K562 (cell line): ENCODE results near the gene GMDS. TPM values are rescaled to one million over a fixed set of nuclear protein-coding genes. Genes with fewer than 3 reads are reported as not detected.

Experiments
- ATAC-seq: fragments of 200-7000 bp; cut with Tn5 transposase; 3 replicates; pipeline ENCODE4 v1.9.1; 2020; ENCODE audit warnings: moderate library complexity
- BruUV-seq: library from RNA; stranded (reverse); fragments of 400-500 nt; replicated peaks from 2 replicates; lab custom pipeline; 2021; lab: Mats Ljungman, UMichigan
- CTCF ChIA-PET: fragments of 300-600 bp; formaldehyde crosslinking; extraction: SDS; loops from one replicate; lab custom pipeline; 2021; ENCODE audit warnings: low intra/inter-chr PET ratio; lab: Yijun Ruan, JAX
- POLR2A ChIA-PET: fragments of 300-600, 350-650 bp; sonication (Branson Sonifier 250); formaldehyde crosslinking; extraction: SDS; loops from one replicate; lab custom pipeline; 2021; ENCODE audit warnings: antibody characterized with exemption, inconsistent platforms; lab: Yijun Ruan, JAX
- DNase-seq, 4 experiments: peaks; one replicate each; pipeline versions ENCODE4 v3.0.0 to v3.0.0-alpha.2; 2011 to 2018; ENCODE audit warnings: low spot score in 3 of 4, mixed read lengths in 3 of 4; ENCODE audit errors: extremely low read depth in 1 of 4
- FAIRE-seq: peaks from 2 replicates; lab custom pipeline; 2011; peaks lifted over from hg19 to GRCh38; lab: Jason Lieb, UNC
- H2AFZ ChIP-seq: 2 replicates; pipeline ENCODE4 v1.6.0; 2011; ENCODE audit warnings: low read depth, low read length, control low read depth, inconsistent platforms
- H3K27ac ChIP-seq: fragments of 200-600 bp; 3 replicates; pipeline ENCODE4 v1.8.0; 2011; ENCODE audit warnings: low read depth, mild to moderate bottlenecking, control low read depth, inconsistent platforms, low read length, moderate library complexity, mixed read lengths; ENCODE audit errors: extremely low read depth
- H3K27me3 ChIP-seq, 2 experiments: fragments of 300-600 bp in 1 of 2; 2 replicates in 1 of 2; 3 replicates in 1 of 2; pipeline versions ENCODE4 v1.6.0 to v1.8.0; 2011; ENCODE audit warnings: inconsistent platforms in 2 of 2, low read length in 2 of 2, mild to moderate bottlenecking in 1 of 2, mixed read lengths in 1 of 2, moderate library complexity in 1 of 2; ENCODE audit not compliant: control insufficient read depth in 2 of 2, insufficient read depth in 2 of 2
- H3K36me3 ChIP-seq: fragments of 300-600 bp; 3 replicates; pipeline ENCODE4 v1.8.0; 2011; ENCODE audit warnings: mild to moderate bottlenecking, low read length, inconsistent platforms; ENCODE audit not compliant: control insufficient read depth, insufficient read depth
- H3K4me1 ChIP-seq, 2 experiments: fragments of 200-600 bp in 1 of 2; replicated peaks in 1 of 2; 2 replicates in 1 of 2; 3 replicates in 1 of 2; pipeline versions ENCODE4 v1.5.1 to v1.8.0; 2011; ENCODE audit warnings: inconsistent platforms in 2 of 2, low read length in 2 of 2, mild to moderate bottlenecking in 1 of 2, mixed read lengths in 1 of 2, moderate library complexity in 1 of 2; ENCODE audit not compliant: control insufficient read depth in 2 of 2, insufficient read depth in 2 of 2
- H3K4me2 ChIP-seq: 2 replicates; pipeline ENCODE4 v1.6.1; 2011; ENCODE audit warnings: low read length, control low read depth, inconsistent platforms, mixed read lengths; ENCODE audit not compliant: insufficient read depth
- H3K4me3 ChIP-seq: fragments of 200-600 bp; sonication (generic), shearing (Covaris generic); 2 replicates; pipeline ENCODE4 v1.5.1; 2016; ENCODE audit warnings: control low read depth, inconsistent platforms
- H3K79me2 ChIP-seq: fragments of 200-600 bp; 3 replicates; pipeline ENCODE4 v1.8.0; 2011; ENCODE audit warnings: low read length, inconsistent platforms; ENCODE audit not compliant: control insufficient read depth, insufficient read depth
- H3K9ac ChIP-seq, 2 experiments: 2 replicates each; pipeline versions ENCODE4 v1.6.0 to v1.6.1; 2011; ENCODE audit warnings: low read depth in 2 of 2, low read length in 2 of 2, control low read depth in 1 of 2, inconsistent platforms in 1 of 2, mild to moderate bottlenecking in 1 of 2, mixed read lengths in 1 of 2; ENCODE audit not compliant: insufficient read depth in 1 of 2
- H3K9me1 ChIP-seq: one replicate; pipeline ENCODE4 v1.6.0; 2011; ENCODE audit warnings: inconsistent platforms, mild to moderate bottlenecking, low read length, moderate library complexity; ENCODE audit not compliant: control insufficient read depth, insufficient read depth
- H3K9me3 ChIP-seq: replicated peaks from 2 replicates; pipeline ENCODE4 v1.5.1; 2011; ENCODE audit warnings: low read depth, low read length, inconsistent platforms; ENCODE audit not compliant: control insufficient read depth, insufficient read depth
- H4K20me1 ChIP-seq: replicated peaks from 2 replicates; pipeline ENCODE4 v1.6.1; 2011; ENCODE audit warnings: low read length, inconsistent platforms, mixed read lengths; ENCODE audit not compliant: control insufficient read depth, insufficient read depth
- C11orf30 ChIP-seq: fragments of 450-650 bp; IDR thresholded peaks from 2 replicates; pipeline ENCODE4 v1.6.1; 2016; ENCODE audit warnings: low read depth, mild to moderate bottlenecking
- CBFA2T3 ChIP-seq: fragments of 450-650 bp; IDR thresholded peaks from 2 replicates; pipeline ENCODE4 v1.6.1; 2017
- MAFF ChIP-seq: IDR thresholded peaks from 2 replicates; pipeline ENCODE4 v1.6.1; 2012; ENCODE audit warnings: low read length, improper control_type of control experiment
- MAFG ChIP-seq: fragments of 450-650 bp; conservative IDR thresholded peaks from 2 replicates; pipeline ENCODE4 v1.6.1; 2016; ENCODE audit warnings: missing genetic modification characterization, missing compliant biosample characterization
- MAFK ChIP-seq: IDR thresholded peaks from 2 replicates; pipeline ENCODE4 v1.6.1; 2011; ENCODE audit warnings: low read length, improper control_type of control experiment
- NFE2 ChIP-seq: IDR thresholded peaks from 2 replicates; pipeline ENCODE4 v1.6.1; 2014; ENCODE audit warnings: antibody characterized with exemption, low read depth
- PPARD ChIP-seq: fragments of 250-450 bp; sonication (Bioruptor Pico); IDR thresholded peaks from 2 replicates; pipeline ENCODE4 v1.8.0; 2022; ENCODE audit warnings: inconsistent platforms, mild to moderate bottlenecking, moderate library complexity
- RBM39 ChIP-seq: fragments of 200-400 bp; formaldehyde crosslinking; optimal IDR thresholded peaks from 2 replicates; pipeline ENCODE3; 2018; ENCODE audit warnings: low read depth, low read length
- SMAD1 ChIP-seq: fragments of 150-350 bp; IDR thresholded peaks from 2 replicates; pipeline ENCODE4 v1.6.1; 2014; ENCODE audit warnings: low read length, low read depth; ENCODE audit not compliant: partially characterized antibody
- SRSF9 ChIP-seq: fragments of 200-400 bp; formaldehyde crosslinking; IDR thresholded peaks from 2 replicates; pipeline ENCODE4 v1.6.1; 2017; ENCODE audit warnings: low read depth, low read length, borderline replicate concordance
- ZNF174 ChIP-seq: fragments of 250-450 bp; sonication (Bioruptor Pico); IDR thresholded peaks from 2 replicates; pipeline ENCODE4 v1.4.0; 2020; ENCODE audit warnings: mild to moderate bottlenecking
- ZNF316 ChIP-seq: fragments of 450-650 bp; IDR thresholded peaks from 2 replicates; pipeline ENCODE4 v1.6.1; 2016
- ZNF76 ChIP-seq: fragments of 250-450 bp; sonication (Bioruptor Pico); IDR thresholded peaks from 2 replicates; pipeline ENCODE4 v1.4.0; 2020; ENCODE audit warnings: mild to moderate bottlenecking, moderate library complexity, borderline replicate concordance
- whole genome bisulfite sequencing: fragments of 100-300 bp; shearing (Covaris generic); methylation state at CpG from one replicate; pipeline ENCODE4 v1.1.6; 2016; ENCODE audit warnings: low coverage, mixed read lengths; ENCODE audit not compliant: insufficient coverage; ENCODE audit errors: missing lambda C conversion rate; 5-methylcytosine and 5-hydroxymethylcytosine counted together
- in situ Hi-C: fragments of 300-500 bp; cut with MboI; formaldehyde crosslinking; loops from 4 replicates; pipeline ENCODE4 v1.15.0; 2018; ENCODE audit warnings: inconsistent platforms, mixed read lengths
- intact Hi-C: fragments of 100-400 bp; cut with micrococcal nuclease; formaldehyde crosslinking; loops from 2 replicates; pipeline ENCODE4 v1.14.2; 2022
- polyA plus RNA-seq, 8 experiments: library from polyadenylated mRNA; depleted of rRNA in 4 of 8; stranded (reverse) in 5 of 8; unstranded in 3 of 8; fragments of >200 nt; fragmentation: Nextera tagmentation in 2 of 8; fragmentation: Illumina TruSeq in 1 of 8; extraction: Ambion mirVana in 2 of 8; extraction: Trizol in 1 of 8; gene quantifications; 2 replicates each; pipeline versions ENCODE4 v1.2.1 to v1.2.3, GENCODE V29; 2011 to 2014; ENCODE audit warnings: inconsistent platforms in 1 of 8, missing spikeins in 1 of 8
- total RNA-seq, 7 experiments: library from RNA; depleted of rRNA in 6 of 7; stranded (reverse); fragments of >200 nt in 6 of 7; fragmentation: Illumina TruSeq in 2 of 7; extraction: Trizol in 2 of 7; gene quantifications; 2 replicates each; pipeline versions ENCODE4 v1.2.1 to v1.2.3, GENCODE V29; 2011 to 2021; ENCODE audit warnings: low replicate concordance in 1 of 7
- TF ChIP-seq, protein P1 (sequence below): IDR thresholded peaks from 3 replicates; pipeline ENCODE4 v1.6.1; 2011; ENCODE audit warnings: borderline replicate concordance, mild to moderate bottlenecking, moderate library complexity; ENCODE audit not compliant: insufficient read length; ENCODE audit errors: extremely low read depth
- TF ChIP-seq, protein P2 (sequence below): fragments of 250-450 bp; sonication (Bioruptor Pico); IDR thresholded peaks from 2 replicates; pipeline ENCODE4 v1.5.0; 2020; ENCODE audit warnings: mild to moderate bottlenecking, borderline replicate concordance

The GMDS gene
- total and polyA plus RNA-seq, 9 of the 15 experiments (the other 6 are each of a cell fraction or from before 2014, with no cell fraction given) = 0.48 to 31.8 (median 13.4) TPM

DNA sequence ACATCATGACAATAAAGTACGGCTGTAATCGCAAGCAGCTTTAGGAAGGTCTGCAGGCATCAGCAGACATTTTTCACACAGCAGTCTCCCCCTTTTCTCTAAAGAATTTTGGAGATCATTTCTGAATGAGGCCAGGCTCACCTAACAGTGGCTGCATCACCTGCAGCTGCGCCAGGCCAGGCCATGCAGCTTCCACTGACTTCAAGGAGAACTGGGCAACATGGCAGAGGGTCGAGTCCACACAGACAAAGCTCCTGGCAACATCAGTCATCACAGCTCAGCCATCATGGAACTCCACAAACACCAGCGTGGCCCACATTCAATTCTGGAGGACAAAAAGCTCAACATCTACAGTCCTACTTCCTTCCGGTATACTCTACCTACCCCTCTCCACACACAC, 653.5 kb downstream of the GMDS start (continued):
- TF ChIP-seq, protein P1, sequence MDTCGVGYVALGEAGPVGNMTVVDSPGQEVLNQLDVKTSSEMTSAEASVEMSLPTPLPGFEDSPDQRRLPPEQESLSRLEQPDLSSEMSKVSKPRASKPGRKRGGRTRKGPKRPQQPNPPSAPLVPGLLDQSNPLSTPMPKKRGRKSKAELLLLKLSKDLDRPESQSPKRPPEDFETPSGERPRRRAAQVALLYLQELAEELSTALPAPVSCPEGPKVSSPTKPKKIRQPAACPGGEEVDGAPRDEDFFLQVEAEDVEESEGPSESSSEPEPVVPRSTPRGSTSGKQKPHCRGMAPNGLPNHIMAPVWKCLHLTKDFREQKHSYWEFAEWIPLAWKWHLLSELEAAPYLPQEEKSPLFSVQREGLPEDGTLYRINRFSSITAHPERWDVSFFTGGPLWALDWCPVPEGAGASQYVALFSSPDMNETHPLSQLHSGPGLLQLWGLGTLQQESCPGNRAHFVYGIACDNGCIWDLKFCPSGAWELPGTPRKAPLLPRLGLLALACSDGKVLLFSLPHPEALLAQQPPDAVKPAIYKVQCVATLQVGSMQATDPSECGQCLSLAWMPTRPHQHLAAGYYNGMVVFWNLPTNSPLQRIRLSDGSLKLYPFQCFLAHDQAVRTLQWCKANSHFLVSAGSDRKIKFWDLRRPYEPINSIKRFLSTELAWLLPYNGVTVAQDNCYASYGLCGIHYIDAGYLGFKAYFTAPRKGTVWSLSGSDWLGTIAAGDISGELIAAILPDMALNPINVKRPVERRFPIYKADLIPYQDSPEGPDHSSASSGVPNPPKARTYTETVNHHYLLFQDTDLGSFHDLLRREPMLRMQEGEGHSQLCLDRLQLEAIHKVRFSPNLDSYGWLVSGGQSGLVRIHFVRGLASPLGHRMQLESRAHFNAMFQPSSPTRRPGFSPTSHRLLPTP = no peak
- TF ChIP-seq ZNF76 (CRISPR knock-in tag) (no peak), SRSF9 (no peak), PPARD (no peak), ZNF174 (no peak)

DNA sequence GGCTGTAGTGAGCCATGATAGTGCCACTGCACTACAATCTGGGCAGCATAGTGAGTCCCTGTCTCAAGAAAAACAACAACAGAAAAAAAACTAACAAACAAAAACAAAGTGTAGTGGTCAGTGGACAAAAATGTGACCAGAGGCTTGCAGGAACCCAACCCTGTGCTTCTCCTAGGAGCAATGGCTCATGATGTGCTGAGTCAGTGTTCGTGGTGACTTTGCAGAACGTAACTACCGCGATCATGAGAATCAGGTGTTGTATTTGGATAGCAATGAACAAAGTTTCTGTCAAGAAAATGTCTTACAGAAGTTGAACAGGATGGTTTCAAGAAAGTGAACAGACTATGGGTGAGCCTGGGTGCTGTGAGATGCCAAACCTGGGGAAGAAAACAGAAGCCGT, 654.2 kb downstream of the GMDS start:
- in situ Hi-C loops = loop anchor here (5.0 to 10.0 kb wide), 2 partner anchors 764 to 1031 kb away; no protein-coding TSS in a partner anchor
- intact Hi-C loops = no loop called here

More for the DNA sequence above, 654.2 kb downstream of the GMDS start:
- ATAC-seq (no peak), DNase-seq (no peak), FAIRE-seq (peak; percentile 60)
- 2% methylated on average over 5 of the region's 5 CpGs for WGBS
- H3K9me3 ChIP-seq = no peaks in the 10 kb centered on the region
- H3K27me3 ChIP-seq = peaks cover 30 to 75% of the 10 kb centered on the region in 2 experiments
- H3K4me1 ChIP-seq = peaks cover 0 to 7% of the 10 kb centered on the region in 2 experiments; a peak in 1 of 5 replicates
- H3K9ac ChIP-seq = no peak overlapping the region
- CTCF ChIA-PET = no interaction called here
- H3K79me2 ChIP-seq = no peaks in the 10 kb centered on the region
- H3K4me3 ChIP-seq = no peak overlapping the region
- no peak overlapping the region for H2AFZ ChIP-seq
- POLR2A ChIA-PET = interaction anchor here (0.7 kb wide), 1 partner anchor 1099 kb away, joined by 3 read pairs; no protein-coding TSS in a partner anchor
- peaks cover 3% of the 10 kb centered on the region; the same call in 1 of the 2 replicates for H4K20me1 ChIP-seq
- BruUV-seq = no TSS peak
- TF ChIP-seq MAFG (tag) (peak; percentile 75), NFE2 (peak; percentile 55; the same call in 1 of the 2 replicates), SMAD1 (no peak), C11orf30 (peak; percentile 81), RBM39 (no peak), MAFF (peak; percentile 57; the same call in 1 of the 2 replicates), MAFK (peak; percentile 53; the same call in 1 of the 2 replicates), CBFA2T3 (no peak), ZNF316 (peak; percentile 90)
- TF ChIP-seq, protein P2, sequence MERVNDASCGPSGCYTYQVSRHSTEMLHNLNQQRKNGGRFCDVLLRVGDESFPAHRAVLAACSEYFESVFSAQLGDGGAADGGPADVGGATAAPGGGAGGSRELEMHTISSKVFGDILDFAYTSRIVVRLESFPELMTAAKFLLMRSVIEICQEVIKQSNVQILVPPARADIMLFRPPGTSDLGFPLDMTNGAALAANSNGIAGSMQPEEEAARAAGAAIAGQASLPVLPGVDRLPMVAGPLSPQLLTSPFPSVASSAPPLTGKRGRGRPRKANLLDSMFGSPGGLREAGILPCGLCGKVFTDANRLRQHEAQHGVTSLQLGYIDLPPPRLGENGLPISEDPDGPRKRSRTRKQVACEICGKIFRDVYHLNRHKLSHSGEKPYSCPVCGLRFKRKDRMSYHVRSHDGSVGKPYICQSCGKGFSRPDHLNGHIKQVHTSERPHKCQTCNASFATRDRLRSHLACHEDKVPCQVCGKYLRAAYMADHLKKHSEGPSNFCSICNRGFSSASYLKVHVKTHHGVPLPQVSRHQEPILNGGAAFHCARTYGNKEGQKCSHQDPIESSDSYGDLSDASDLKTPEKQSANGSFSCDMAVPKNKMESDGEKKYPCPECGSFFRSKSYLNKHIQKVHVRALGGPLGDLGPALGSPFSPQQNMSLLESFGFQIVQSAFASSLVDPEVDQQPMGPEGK = no peak
- H3K27ac ChIP-seq = no peak overlapping the region
- no peak overlapping the region for H3K4me2 ChIP-seq
- no peaks in the 10 kb centered on the region for H3K36me3 ChIP-seq
- H3K9me1 ChIP-seq = no peaks in the 10 kb centered on the region
